Astrocyte of the spinal cord (primary cell): ENCODE measurements around the gene TMPRSS2.

Source experiments
- DNase-seq: peaks from one replicate; pipeline ENCODE4 v3.0.0; 2011; ENCODE audit warnings: low read depth, low spot score
- H3K4me3 ChIP-seq: 2 replicates; pipeline ENCODE4 v1.5.1; 2011; ENCODE audit warnings: low read depth, mild to moderate bottlenecking, low read length, moderate library complexity
- CTCF ChIP-seq: IDR thresholded peaks from 2 replicates; pipeline ENCODE4 v1.5.1; 2012; ENCODE audit warnings: low read depth, mild to moderate bottlenecking, low read length, inconsistent platforms
- in situ Hi-C: cut with HindIII; loops from 2 replicates; pipeline ENCODE4 v1.10.0; 2017; ENCODE audit warnings: low sequenced_read_pairs

Gene TMPRSS2

GRCh38 chr21:41499920-41500319 is 8.0 kb downstream of the TMPRSS2 start:
- DNase-seq = no peak
- in situ Hi-C loops = no loop called here
- H3K4me3 ChIP-seq = no peak overlapping the region
- no peak for TF ChIP-seq CTCF

- DNase-seq = no peak
- in situ Hi-C loops = no loop called here
- H3K4me3 ChIP-seq = no peak overlapping the region
- no peak for TF ChIP-seq CTCF
Measured at GRCh38 chr21:41497788-41498187, 10.2 kb downstream of the TMPRSS2 start.

- DNase-seq = no peak
- TF ChIP-seq CTCF = no peak
- in situ Hi-C loops = no loop called here
- H3K4me3 ChIP-seq = no peak overlapping the region
Measured at GRCh38 chr21:41497008-41497407, 10.9 kb downstream of the TMPRSS2 start.

- no peak for DNase-seq
- no peak overlapping the region for H3K4me3 ChIP-seq
- TF ChIP-seq CTCF = no peak
- in situ Hi-C loops = no loop called here
Measured at GRCh38 chr21:41494242-41494641, 13.7 kb downstream of the TMPRSS2 start.

- TF ChIP-seq CTCF = no peak
- in situ Hi-C loops = no loop called here
- H3K4me3 ChIP-seq = no peak overlapping the region
- no peak for DNase-seq
Measured at GRCh38 chr21:41491412-41491811, 16.5 kb downstream of the TMPRSS2 start.

GRCh38 chr21:41490330-41490729 is 17.6 kb downstream of the TMPRSS2 start:
- in situ Hi-C loops = no loop called here
- TF ChIP-seq CTCF = no peak
- H3K4me3 ChIP-seq = no peak overlapping the region
- no peak for DNase-seq

- in situ Hi-C loops = no loop called here
- no peak for DNase-seq
- no peak for TF ChIP-seq CTCF
- H3K4me3 ChIP-seq = no peak overlapping the region
Measured at GRCh38 chr21:41489329-41489728, 18.6 kb downstream of the TMPRSS2 start.
